Effector memory CD4-positive, alpha-beta T cell (primary cell): ENCODE measurements around the gene EYS.

ENCODE experiments used
- DNase-seq, 3 donors: peaks; one replicate each; pipeline ENCODE4 v3.0.0-alpha.2; 2020
- H3K27ac ChIP-seq: 2 replicates; pipeline ENCODE4 v1.7.0; 2013; ENCODE audit warnings: mild to moderate bottlenecking, low read length, moderate library complexity; ENCODE audit not compliant: insufficient read depth, poor library complexity, severe bottlenecking
- H3K27me3 ChIP-seq: replicated peaks from 2 replicates; pipeline ENCODE4 v1.7.0; 2013; ENCODE audit warnings: mild to moderate bottlenecking, low read length; ENCODE audit not compliant: insufficient read depth, control insufficient read depth, poor library complexity, severe bottlenecking
- H3K36me3 ChIP-seq: 2 replicates; pipeline ENCODE4 v1.7.0; 2013; ENCODE audit warnings: mild to moderate bottlenecking, low read length, moderate library complexity; ENCODE audit not compliant: control insufficient read depth, insufficient read depth
- H3K4me1 ChIP-seq: 2 replicates; pipeline ENCODE4 v1.7.0; 2013; ENCODE audit warnings: low read length, mild to moderate bottlenecking; ENCODE audit not compliant: control insufficient read depth, insufficient read depth, poor library complexity, severe bottlenecking
- H3K4me3 ChIP-seq: 2 replicates; pipeline ENCODE4 v1.7.0; 2013; ENCODE audit warnings: low read length, low read depth, mild to moderate bottlenecking; ENCODE audit not compliant: insufficient read depth, poor library complexity, severe bottlenecking
- H3K9me3 ChIP-seq: 2 replicates; pipeline ENCODE4 v1.7.0; 2013; ENCODE audit warnings: mild to moderate bottlenecking, low read length, moderate library complexity; ENCODE audit not compliant: control insufficient read depth
- total RNA-seq, 3 donors: gene quantifications; one replicate each; lab custom pipeline; 2026; lab: John Stamatoyannopoulos, UW

EYS gene
- 0 reads per million in 3 donors for total RNA-seq

- Histone ChIP-seq H3K27ac (no peak within 1 kb of the TSS), H3K36me3 (no peaks in the 10 kb centered on the region), H3K9me3 (no peaks in the 10 kb centered on the region), H3K4me3 (no peak within 1 kb of the TSS), H3K27me3 (no peaks in the 10 kb centered on the region), H3K4me1 (no peaks in the 10 kb centered on the region)
- DNase-seq = no peak
Measured at GRCh38 chr6:65707126-65707826, at the start of gene EYS. Gene EYS (minus strand): TSS chr6:65707226. CDS start chr6:65495410, 211,816 bp downstream.

GRCh38 chr6:65746302-65746701 lies 39.3 kb upstream of the EYS start:
- H3K36me3 ChIP-seq = no peaks in the 10 kb centered on the region
- H3K27me3 ChIP-seq = no peaks in the 10 kb centered on the region
- no peak overlapping the region for H3K27ac ChIP-seq
- no peak for DNase-seq
- no peaks in the 10 kb centered on the region for H3K4me1 ChIP-seq
- no peaks in the 10 kb centered on the region for H3K9me3 ChIP-seq
- H3K4me3 ChIP-seq = no peak overlapping the region

GRCh38 chr6:65745614-65746013 lies 38.6 kb upstream of the EYS start:
- Histone ChIP-seq H3K36me3 (no peaks in the 10 kb centered on the region), H3K9me3 (no peaks in the 10 kb centered on the region), H3K4me3 (no peak overlapping the region), H3K27ac (no peak overlapping the region), H3K4me1 (no peaks in the 10 kb centered on the region), H3K27me3 (no peaks in the 10 kb centered on the region)
- DNase-seq = no peak

- Histone ChIP-seq H3K9me3 (no peaks in the 10 kb centered on the region), H3K27ac (no peak overlapping the region), H3K4me1 (no peaks in the 10 kb centered on the region), H3K4me3 (no peak overlapping the region), H3K36me3 (no peaks in the 10 kb centered on the region), H3K27me3 (no peaks in the 10 kb centered on the region)
- no peak for DNase-seq
Measured at GRCh38 chr6:65728879-65729479, 22.0 kb upstream of the EYS start.

- Histone ChIP-seq H3K4me3 (no peak overlapping the region), H3K27ac (no peak overlapping the region), H3K36me3 (no peaks in the 10 kb centered on the region), H3K27me3 (no peaks in the 10 kb centered on the region), H3K4me1 (no peaks in the 10 kb centered on the region), H3K9me3 (no peaks in the 10 kb centered on the region)
- DNase-seq = no peak
Measured at GRCh38 chr6:65719101-65719500, 12.1 kb upstream of the EYS start.

GRCh38 chr6:65711531-65711930 lies 4.5 kb upstream of the EYS start:
- H3K27me3 ChIP-seq = no peaks in the 10 kb centered on the region
- DNase-seq = no peak
- no peaks in the 10 kb centered on the region for H3K9me3 ChIP-seq
- H3K27ac ChIP-seq = no peak overlapping the region
- H3K4me1 ChIP-seq = no peaks in the 10 kb centered on the region
- H3K36me3 ChIP-seq = no peaks in the 10 kb centered on the region
- H3K4me3 ChIP-seq = no peak overlapping the region

- Histone ChIP-seq H3K4me3 (no peak overlapping the region), H3K4me1 (no peaks in the 10 kb centered on the region), H3K36me3 (no peaks in the 10 kb centered on the region), H3K9me3 (no peaks in the 10 kb centered on the region), H3K27me3 (no peaks in the 10 kb centered on the region), H3K27ac (no peak overlapping the region)
- no peak for DNase-seq
Measured at GRCh38 chr6:65709099-65709830, 2.2 kb upstream of the EYS start.

GRCh38 chr6:65708162-65708561 lies 1.1 kb upstream of the EYS start:
- H3K9me3 ChIP-seq = no peaks in the 10 kb centered on the region

GRCh38 chr6:65706436-65706835 lies 590 bp downstream of the EYS start:
- no peaks in the 10 kb centered on the region for H3K27me3 ChIP-seq
- no peaks in the 10 kb centered on the region for H3K36me3 ChIP-seq
- no peak overlapping the region for H3K4me3 ChIP-seq
- no peaks in the 10 kb centered on the region for H3K9me3 ChIP-seq
- no peaks in the 10 kb centered on the region for H3K4me1 ChIP-seq
- no peak for DNase-seq
- H3K27ac ChIP-seq = no peak overlapping the region

More at GRCh38 chr6:65708162-65708561, 1.1 kb upstream of the EYS start:
- Histone ChIP-seq H3K27ac (no peak overlapping the region), H3K36me3 (no peaks in the 10 kb centered on the region), H3K4me3 (no peak overlapping the region), H3K4me1 (no peaks in the 10 kb centered on the region), H3K27me3 (no peaks in the 10 kb centered on the region)
- no peak for DNase-seq

- no peaks in the 10 kb centered on the region for H3K9me3 ChIP-seq
Measured at GRCh38 chr6:65701325-65701724, 5.7 kb downstream of the EYS start.

More at GRCh38 chr6:65701325-65701724, 5.7 kb downstream of the EYS start:
- H3K27ac ChIP-seq = no peak overlapping the region
- H3K27me3 ChIP-seq = no peaks in the 10 kb centered on the region
- H3K4me1 ChIP-seq = no peaks in the 10 kb centered on the region
- no peak overlapping the region for H3K4me3 ChIP-seq
- no peaks in the 10 kb centered on the region for H3K36me3 ChIP-seq
- no peak for DNase-seq
